GM03348 (cell line): ENCODE data around the gene CHI3L1.

Experiments used
- DNase-seq: peaks from one replicate; pipeline ENCODE4 v3.0.0; 2012; ENCODE audit warnings: low spot score

The CHI3L1 gene

DNA sequence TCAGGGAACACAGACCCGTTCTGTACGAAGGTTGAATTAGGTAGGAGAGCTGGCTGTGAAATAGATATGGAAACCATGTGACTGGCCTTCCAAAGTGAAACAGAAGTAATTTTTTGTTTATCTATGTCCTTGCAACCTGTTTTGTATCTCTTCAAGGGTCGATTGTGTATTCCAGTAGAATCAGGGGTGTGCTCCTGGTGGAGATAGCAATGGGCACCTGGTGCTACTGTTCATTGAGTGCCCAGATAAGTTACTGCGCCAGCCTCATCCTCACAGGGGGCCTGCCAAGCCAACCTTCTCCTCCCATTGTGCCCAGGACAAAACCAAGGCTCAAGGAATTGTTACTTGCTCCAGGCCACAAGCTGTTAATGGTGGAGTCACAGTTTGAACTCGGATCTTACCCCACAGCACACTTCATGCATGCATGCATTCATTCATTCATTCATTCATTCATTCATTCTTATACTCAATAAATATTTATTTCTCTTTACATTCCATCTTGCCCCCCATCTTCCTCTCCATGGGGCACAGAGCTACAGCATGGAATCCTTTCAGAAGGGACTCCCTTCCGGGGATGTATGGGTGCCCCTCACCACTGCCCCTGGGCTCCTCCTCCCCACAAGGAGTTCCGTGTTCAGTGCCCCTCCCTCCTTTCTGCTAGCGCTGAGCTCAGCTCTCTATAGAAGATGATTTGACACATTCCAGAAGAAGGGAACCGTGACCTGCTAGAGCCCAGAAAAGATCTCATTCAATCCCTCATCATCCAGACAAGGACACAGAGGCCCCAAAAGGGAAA lies 34.9 kb downstream of the CHI3L1 start:
- DNase-seq: no peak

- DNase-seq: no peak
These were observed 35.8 kb downstream of the CHI3L1 start for GRCh38 chr1:203150511-203151297.

DNA sequence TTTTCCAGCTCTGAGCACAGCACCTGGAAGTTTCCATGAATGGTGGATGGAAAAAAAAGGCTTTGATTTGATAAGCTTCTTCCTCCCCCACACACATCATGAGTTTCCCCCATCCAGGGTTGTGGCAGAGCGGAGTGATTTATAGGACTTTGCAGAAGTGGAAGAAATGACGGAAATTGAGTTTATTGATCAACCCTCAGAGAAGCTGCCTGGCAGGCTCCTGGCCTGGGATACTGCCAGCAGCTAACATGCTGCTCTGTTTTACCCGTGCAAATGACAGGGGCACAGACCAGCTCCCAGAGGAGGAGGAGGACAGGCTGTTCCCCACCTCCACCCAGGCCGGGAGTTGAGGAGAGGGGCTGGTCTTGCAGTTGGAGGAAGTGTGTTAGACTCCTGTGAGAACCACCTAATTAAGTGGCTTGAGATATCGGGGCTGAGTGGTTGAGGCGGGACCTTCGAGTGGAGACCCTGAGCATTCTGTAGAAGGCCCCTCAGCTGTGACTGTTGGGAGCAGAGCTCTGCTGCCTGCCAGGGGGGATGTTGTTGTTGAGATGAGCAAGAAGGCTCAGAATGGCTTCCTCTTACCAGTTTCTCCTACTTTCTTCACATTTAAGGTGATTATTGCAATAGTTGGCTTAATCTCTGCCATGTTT lies 37.2 kb downstream of the CHI3L1 start:
- DNase-seq: no peak

DNA sequence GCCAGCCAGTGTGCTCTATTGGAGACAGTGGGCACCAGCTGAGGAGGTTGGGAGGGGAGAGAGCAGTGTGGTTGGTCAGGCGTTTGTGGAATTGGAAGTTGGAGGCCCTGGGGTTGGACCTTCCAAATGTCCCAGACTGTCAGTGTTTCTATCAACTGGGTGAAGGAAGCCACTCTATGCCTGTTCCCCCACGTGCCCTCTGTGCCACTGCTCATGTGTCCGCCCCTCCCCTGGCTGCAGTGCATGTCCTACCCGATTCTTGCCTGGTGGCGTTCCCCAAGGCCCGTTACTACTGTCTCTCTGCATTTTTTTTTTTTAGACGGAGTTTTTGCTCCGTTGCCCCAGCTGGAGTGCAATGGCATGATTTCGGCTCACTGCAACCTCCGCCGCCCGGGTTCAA lies 37.9 kb downstream of the CHI3L1 start:
- DNase-seq: no peak

GRCh38 chr1:203148127-203148526 lies 38.4 kb downstream of the CHI3L1 start:
- DNase-seq: no peak

GRCh38 chr1:203147376-203147775 lies 39.1 kb downstream of the CHI3L1 start:
- no peak for DNase-seq

- no peak for DNase-seq
These were observed 40.0 kb downstream of the CHI3L1 start for GRCh38 chr1:203146537-203146936.

GRCh38 chr1:203146042-203146369 lies 40.5 kb downstream of the CHI3L1 start:
- DNase-seq: no peak

- DNase-seq: no peak
These were observed 41.0 kb downstream of the CHI3L1 start for GRCh38 chr1:203145321-203146041.

DNA sequence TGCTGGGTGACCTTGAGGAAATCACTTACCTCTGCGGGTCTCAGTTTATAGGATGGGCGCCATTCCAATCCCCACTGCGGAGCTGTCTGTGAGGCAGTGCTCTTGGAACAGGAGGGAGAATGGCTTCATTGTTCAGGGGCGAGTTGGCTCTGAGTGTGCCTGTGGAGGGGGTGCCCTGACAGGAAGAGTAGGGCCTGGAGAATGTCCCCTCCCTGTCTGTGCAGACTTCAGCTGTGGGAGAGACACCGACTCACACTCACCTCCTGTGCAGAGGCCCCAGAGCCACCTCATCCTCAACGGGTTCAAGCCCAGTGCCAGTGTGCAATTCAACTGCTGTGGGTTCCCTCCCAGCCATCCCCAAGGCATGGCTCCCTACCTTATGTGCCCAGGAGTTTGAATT lies 41.8 kb downstream of the CHI3L1 start:
- no peak for DNase-seq

DNA sequence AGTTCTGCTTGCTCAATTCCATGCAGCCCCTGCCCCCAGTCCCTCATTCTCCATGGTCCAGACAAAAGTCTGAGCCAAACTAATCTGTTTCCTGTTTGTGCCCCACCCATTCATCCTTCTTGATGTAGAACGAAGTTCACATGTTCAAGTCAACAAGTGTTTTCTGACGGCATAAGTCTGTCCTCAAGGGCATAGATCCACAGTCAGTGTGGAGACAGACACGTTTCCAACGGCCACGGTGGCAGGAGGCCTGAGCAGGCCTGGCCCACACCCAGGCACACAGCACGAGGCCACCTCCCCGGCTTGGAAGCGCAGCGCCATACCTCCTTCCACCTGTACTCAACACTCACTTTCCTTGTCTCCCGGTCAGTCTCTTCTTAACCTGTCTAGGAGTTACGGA lies 42.9 kb downstream of the CHI3L1 start:
- no peak for DNase-seq

DNA sequence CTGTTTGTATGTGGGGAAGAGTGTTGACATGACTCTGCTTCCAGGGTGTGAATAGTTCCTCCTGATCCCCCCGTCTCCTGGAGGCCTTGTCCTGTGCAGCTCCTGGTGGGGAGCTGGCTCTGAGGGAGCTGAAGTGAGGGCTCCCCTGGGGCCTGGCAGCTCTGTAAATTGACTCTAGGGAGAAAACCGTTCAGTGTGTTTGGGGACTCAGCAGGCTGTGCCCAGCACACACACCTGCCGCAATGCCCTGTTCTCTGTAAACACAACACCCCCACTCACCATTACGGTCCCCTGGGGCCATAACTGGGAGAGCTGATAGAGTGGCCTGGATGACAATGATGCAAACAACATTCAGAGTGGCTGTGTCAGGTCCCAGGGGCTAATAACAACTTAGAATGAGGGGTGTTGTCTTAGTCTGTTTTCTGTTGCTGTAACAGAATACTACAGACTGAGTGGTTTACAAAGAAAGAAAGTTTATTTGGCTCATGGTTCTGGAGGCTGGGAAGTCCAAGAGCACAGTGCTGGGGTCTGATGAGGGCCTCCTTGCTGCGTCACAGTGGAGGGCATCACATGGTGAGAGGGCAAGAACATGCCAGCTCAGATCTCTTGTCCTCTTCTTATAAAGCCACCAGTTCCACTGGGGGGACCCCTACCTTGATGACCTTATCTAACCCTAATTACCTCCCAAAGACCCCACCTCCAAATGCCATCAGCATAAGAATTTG lies 43.7 kb downstream of the CHI3L1 start:
- DNase-seq: no peak

DNA sequence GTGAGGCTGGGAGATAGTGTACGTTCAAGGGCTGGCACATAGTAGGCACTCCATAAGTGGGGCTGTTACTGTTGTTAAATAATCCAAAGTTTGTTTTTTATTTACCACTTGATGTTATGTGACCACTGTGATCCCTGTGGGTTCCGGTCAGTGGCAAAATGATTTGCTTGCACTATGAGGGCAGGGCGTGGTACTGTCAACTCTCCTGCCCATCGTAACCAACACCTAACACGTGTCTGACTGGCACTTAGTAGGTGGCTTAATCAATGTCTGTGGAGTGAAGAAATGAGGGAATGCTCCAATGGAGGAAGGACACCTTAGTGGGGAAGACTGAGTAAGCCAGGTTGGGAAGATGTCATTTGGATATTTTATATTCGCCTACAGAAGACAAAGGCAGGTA lies 44.4 kb downstream of the CHI3L1 start:
- no peak for DNase-seq

DNA sequence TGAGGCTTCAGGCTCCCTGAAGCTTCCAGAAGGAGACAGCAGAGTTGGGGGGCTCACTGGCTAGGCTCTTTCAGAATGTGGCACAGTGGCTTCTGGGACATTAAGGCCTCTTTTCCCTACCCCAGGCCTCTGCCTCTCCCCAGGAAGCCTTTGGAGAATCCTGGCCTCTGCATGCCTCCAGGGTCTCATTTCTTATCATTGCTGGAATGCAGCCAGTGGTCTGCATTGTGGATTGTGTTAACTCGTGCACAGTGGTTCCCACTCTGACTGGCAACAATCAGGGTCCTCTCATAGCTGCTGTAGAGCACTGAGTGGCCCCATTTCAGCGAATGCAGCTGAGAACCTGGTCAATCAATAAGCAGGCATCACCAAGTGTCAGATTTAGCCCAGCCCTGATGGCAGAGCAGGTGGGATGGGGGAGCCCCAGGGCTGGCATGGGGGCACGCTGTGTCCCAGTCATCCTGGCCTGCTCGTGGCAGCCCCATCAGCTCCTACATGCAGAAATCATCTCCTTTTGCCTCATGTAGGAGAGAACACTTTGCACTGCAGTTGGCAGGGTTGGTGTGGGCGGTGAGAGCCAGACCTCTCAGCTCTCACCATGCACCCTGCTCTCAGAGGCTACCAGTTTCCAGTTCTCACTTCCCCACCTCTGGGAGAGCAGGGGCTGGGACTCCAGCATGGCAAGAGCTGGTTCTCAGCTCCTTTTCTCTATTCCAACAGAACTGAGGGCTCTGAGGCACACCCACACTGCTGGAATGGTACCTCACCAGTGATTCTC lies 45.6 kb downstream of the CHI3L1 start:
- no peak for DNase-seq

GRCh38 chr1:203139976-203140475 lies 46.5 kb downstream of the CHI3L1 start:
- DNase-seq: no peak

- no peak for DNase-seq
These were observed 48.4 kb downstream of the CHI3L1 start for GRCh38 chr1:203138066-203138465.

- DNase-seq: no peak
These were observed 49.2 kb downstream of the CHI3L1 start for GRCh38 chr1:203137324-203137723.

DNA sequence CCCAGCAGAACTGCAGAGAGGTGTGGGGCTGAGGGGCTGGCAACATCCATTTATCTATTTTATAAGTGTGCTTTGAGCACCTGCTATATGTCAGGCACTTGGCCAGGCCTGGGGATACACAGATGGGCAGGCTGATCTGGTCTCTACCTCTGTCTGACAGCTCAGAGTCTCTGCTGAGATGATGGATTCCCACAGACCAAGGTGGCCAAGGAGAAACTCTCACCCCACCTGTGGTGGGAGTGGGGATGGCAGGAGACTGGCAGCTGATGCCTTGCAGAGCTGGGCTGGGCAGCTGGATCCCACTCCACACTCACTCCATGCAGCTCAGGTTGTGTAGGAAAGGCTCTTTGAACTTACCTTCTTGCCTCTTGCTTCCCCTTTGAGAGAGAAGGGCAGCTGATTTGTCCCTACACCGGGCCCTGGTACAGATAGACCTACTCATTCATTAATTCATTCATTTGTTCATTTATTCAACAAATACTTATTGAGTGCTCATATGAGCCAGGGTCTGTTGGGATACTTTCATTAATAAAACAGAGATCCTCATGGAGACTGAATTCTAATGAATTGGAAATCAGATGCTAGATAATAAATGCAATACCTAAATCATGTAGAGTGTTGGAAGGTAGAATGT lies 50.0 kb downstream of the CHI3L1 start:
- DNase-seq: no peak

GRCh38 chr1:203135636-203136305 lies 50.7 kb downstream of the CHI3L1 start:
- DNase-seq: no peak
